Measurements from ENCODE around the gene MIOX.

Gene MIOX

GRCh38 chr22:50489363-50490243 lies 2.9 kb downstream of the MIOX start:
- Mint-ChIP-seq H3K27ac (no peak overlapping the region), H3K4me3 (no peak overlapping the region), H3K36me3 (ENCODE audit: low read depth) (no peaks in the 10 kb centered on the region), H3K4me1 (ENCODE audit: low read depth) (peaks cover 7% of the 10 kb centered on the region), H3K27me3 (no peaks in the 10 kb centered on the region), H3K9me3 (no peaks in the 10 kb centered on the region)

- peak overlapping the region; percentile 78 for H3K27ac Mint-ChIP-seq
Measured at GRCh38 chr22:50490531-50491308, 4.1 kb downstream of the MIOX start.

GRCh38 chr22:50497093-50497492 lies 10.4 kb downstream of the MIOX start:
- no peaks in the 10 kb centered on the region for H3K4me1 Mint-ChIP-seq (ENCODE audit: low read depth)
- no peak overlapping the region for H3K27ac Mint-ChIP-seq
- H3K36me3 Mint-ChIP-seq (ENCODE audit: low read depth), result no peaks in the 10 kb centered on the region
- no peak overlapping the region for H3K4me3 Mint-ChIP-seq
- H3K27me3 Mint-ChIP-seq, result no peaks in the 10 kb centered on the region
- H3K9me3 Mint-ChIP-seq, result no peaks in the 10 kb centered on the region

More at GRCh38 chr22:50490531-50491308, 4.1 kb downstream of the MIOX start:
- H3K4me3 Mint-ChIP-seq, result peak overlapping the region; percentile 33
- no peaks in the 10 kb centered on the region for H3K9me3 Mint-ChIP-seq
- H3K4me1 Mint-ChIP-seq (ENCODE audit: low read depth), result peaks cover 7% of the 10 kb centered on the region
- no peaks in the 10 kb centered on the region for H3K36me3 Mint-ChIP-seq (ENCODE audit: low read depth)
- H3K27me3 Mint-ChIP-seq, result no peaks in the 10 kb centered on the region

- Mint-ChIP-seq H3K36me3 (ENCODE audit: low read depth) (no peaks in the 10 kb centered on the region), H3K27me3 (no peaks in the 10 kb centered on the region), H3K27ac (no peak overlapping the region), H3K9me3 (no peaks in the 10 kb centered on the region), H3K4me3 (no peak overlapping the region), H3K4me1 (ENCODE audit: low read depth) (no peaks in the 10 kb centered on the region)
Measured at GRCh38 chr22:50498322-50498890, 11.7 kb downstream of the MIOX start.

- no peak overlapping the region for H3K27ac Mint-ChIP-seq
- H3K27me3 Mint-ChIP-seq, result no peaks in the 10 kb centered on the region
- no peaks in the 10 kb centered on the region for H3K4me1 Mint-ChIP-seq (ENCODE audit: low read depth)
- no peaks in the 10 kb centered on the region for H3K36me3 Mint-ChIP-seq (ENCODE audit: low read depth)
- no peaks in the 10 kb centered on the region for H3K9me3 Mint-ChIP-seq
- no peak overlapping the region for H3K4me3 Mint-ChIP-seq
Measured at GRCh38 chr22:50500452-50500851, 13.8 kb downstream of the MIOX start.

- no peak overlapping the region for H3K4me3 Mint-ChIP-seq
- H3K36me3 Mint-ChIP-seq (ENCODE audit: low read depth), result no peaks in the 10 kb centered on the region
- no peak overlapping the region for H3K27ac Mint-ChIP-seq
- no peaks in the 10 kb centered on the region for H3K9me3 Mint-ChIP-seq
- no peaks in the 10 kb centered on the region for H3K27me3 Mint-ChIP-seq
- H3K4me1 Mint-ChIP-seq (ENCODE audit: low read depth), result peaks cover under 1% of the 10 kb centered on the region
Measured at GRCh38 chr22:50502096-50502495, 15.4 kb downstream of the MIOX start.

GRCh38 chr22:50502628-50503474 lies 16.2 kb downstream of the MIOX start:
- Mint-ChIP-seq H3K4me3 (no peak overlapping the region), H3K27ac (no peak overlapping the region), H3K36me3 (ENCODE audit: low read depth) (no peaks in the 10 kb centered on the region), H3K27me3 (no peaks in the 10 kb centered on the region), H3K9me3 (no peaks in the 10 kb centered on the region), H3K4me1 (ENCODE audit: low read depth) (peaks cover 3% of the 10 kb centered on the region)

GRCh38 chr22:50503475-50504145 lies 17.0 kb downstream of the MIOX start:
- H3K9me3 Mint-ChIP-seq, result no peaks in the 10 kb centered on the region
- H3K4me1 Mint-ChIP-seq (ENCODE audit: low read depth), result peaks cover 3% of the 10 kb centered on the region
- no peak overlapping the region for H3K27ac Mint-ChIP-seq
- H3K27me3 Mint-ChIP-seq, result no peaks in the 10 kb centered on the region
- H3K4me3 Mint-ChIP-seq, result no peak overlapping the region
- H3K36me3 Mint-ChIP-seq (ENCODE audit: low read depth), result no peaks in the 10 kb centered on the region

- H3K27ac Mint-ChIP-seq, result no peak overlapping the region
- no peaks in the 10 kb centered on the region for H3K9me3 Mint-ChIP-seq
- peaks cover 13% of the 10 kb centered on the region for H3K4me1 Mint-ChIP-seq (ENCODE audit: low read depth)
- H3K27me3 Mint-ChIP-seq, result no peaks in the 10 kb centered on the region
- no peak overlapping the region for H3K4me3 Mint-ChIP-seq
- H3K36me3 Mint-ChIP-seq (ENCODE audit: low read depth), result no peaks in the 10 kb centered on the region
Measured at GRCh38 chr22:50504369-50505211, 17.9 kb downstream of the MIOX start.

- Mint-ChIP-seq H3K27me3 (no peaks in the 10 kb centered on the region), H3K4me3 (no peak overlapping the region)
Measured at GRCh38 chr22:50505276-50505775, 18.7 kb downstream of the MIOX start.

GRCh38 chr22:50505776-50506610 lies 19.3 kb downstream of the MIOX start:
- no peaks in the 10 kb centered on the region for H3K9me3 Mint-ChIP-seq
- H3K4me3 Mint-ChIP-seq, result peak overlapping the region; percentile 91
- H3K27ac Mint-ChIP-seq, result no peak overlapping the region
- H3K4me1 Mint-ChIP-seq (ENCODE audit: low read depth), result peaks cover 18% of the 10 kb centered on the region
- no peaks in the 10 kb centered on the region for H3K27me3 Mint-ChIP-seq
- H3K36me3 Mint-ChIP-seq (ENCODE audit: low read depth), result no peaks in the 10 kb centered on the region

More at GRCh38 chr22:50505276-50505775, 18.7 kb downstream of the MIOX start:
- H3K9me3 Mint-ChIP-seq, result no peaks in the 10 kb centered on the region
- no peak overlapping the region for H3K27ac Mint-ChIP-seq
- peaks cover 18% of the 10 kb centered on the region for H3K4me1 Mint-ChIP-seq (ENCODE audit: low read depth)
- no peaks in the 10 kb centered on the region for H3K36me3 Mint-ChIP-seq (ENCODE audit: low read depth)

- Mint-ChIP-seq H3K4me3 (peak overlapping the region; percentile 91), H3K36me3 (ENCODE audit: low read depth) (no peaks in the 10 kb centered on the region), H3K27me3 (no peaks in the 10 kb centered on the region), H3K4me1 (ENCODE audit: low read depth) (peaks cover 18% of the 10 kb centered on the region), H3K27ac (peak overlapping the region; percentile 81), H3K9me3 (no peaks in the 10 kb centered on the region)
Measured at GRCh38 chr22:50506611-50507420, 20.2 kb downstream of the MIOX start.

Measured in stimulated activated naive CD8-positive, alpha-beta T cell treated with anti-CD3 and anti-CD28 coated beads, Interleukin-15, Interleukin-2, amounts not matched to agents 100 ng/mL and 50 ng/mL, for 24 hours (primary cell).